ENCODE data around the gene CASP4.

- TF ChIP-seq POLR2AphosphoS5 (IDR thresholded peaks at IDR 0.05; ENCODE audit: low read depth, low read length) (no peak), POLR2A (IDR thresholded peaks at IDR 0.05; ENCODE audit: low read depth, low read length) (no peak), TAF1 (IDR thresholded peaks at IDR 0.05; ENCODE audit: borderline replicate concordance, low read depth, low read length) (no peak)
Measured at GRCh38 chr11:104898685-104899013, 69.7 kb downstream of the CASP4 start.

All from GM12892 (cell line).